ENCODE measurements around the gene FBP2. TPM values are rescaled to one million over a fixed set of nuclear protein-coding genes. Genes with fewer than 3 reads are reported as not detected.
A peak's percentile ranks its signal among the peaks of the same experiment; 100 is the strongest.
"Not testable (repeated sequence)": the region's sequence is repeated elsewhere in the genome, so short reads cannot be mapped to it uniquely, and the experiment has no call there.

The FBP2 gene
- total RNA-seq, 1 experiment from 2014 or later, result not detected

GRCh38 chr9:94584555-94584954 is 9.1 kb downstream of the FBP2 start:
- no peaks in the 10 kb centered on the region for H3K9me3 ChIP-seq
- no peaks in the 10 kb centered on the region for H3K27me3 ChIP-seq
- DNase-seq, result no peak
- H3K36me3 ChIP-seq, result no peaks in the 10 kb centered on the region
- no peak overlapping the region for H3K4me3 ChIP-seq

GRCh38 chr9:94581728-94582127 is 11.9 kb downstream of the FBP2 start:
- Histone ChIP-seq H3K4me3 (no peak overlapping the region), H3K27me3 (no peaks in the 10 kb centered on the region), H3K36me3 (no peaks in the 10 kb centered on the region), H3K9me3 (no peaks in the 10 kb centered on the region)
- DNase-seq, result no peak

- Histone ChIP-seq H3K27me3 (no peaks in the 10 kb centered on the region), H3K36me3 (no peaks in the 10 kb centered on the region), H3K9me3 (no peaks in the 10 kb centered on the region), H3K4me3 (no peak overlapping the region)
- DNase-seq, result no peak
Measured at GRCh38 chr9:94577571-94577970, 16.1 kb downstream of the FBP2 start.

GRCh38 chr9:94577036-94577435 is 16.6 kb downstream of the FBP2 start:
- Histone ChIP-seq H3K27me3 (no peaks in the 10 kb centered on the region), H3K9me3 (no peaks in the 10 kb centered on the region), H3K4me3 (no peak overlapping the region), H3K36me3 (no peaks in the 10 kb centered on the region)
- no peak for DNase-seq

GRCh38 chr9:94576131-94576530 is 17.5 kb downstream of the FBP2 start:
- H3K9me3 ChIP-seq, result no peaks in the 10 kb centered on the region
- H3K27me3 ChIP-seq, result no peaks in the 10 kb centered on the region
- no peaks in the 10 kb centered on the region for H3K36me3 ChIP-seq
- no peak for DNase-seq
- H3K4me3 ChIP-seq, result no peak overlapping the region

- Histone ChIP-seq H3K36me3 (no peaks in the 10 kb centered on the region), H3K4me3 (no peak overlapping the region), H3K27me3 (no peaks in the 10 kb centered on the region), H3K9me3 (no peaks in the 10 kb centered on the region)
- DNase-seq, result no peak
Measured at GRCh38 chr9:94568972-94569712, 24.5 kb downstream of the FBP2 start.

GRCh38 chr9:94568250-94568889 is 25.3 kb downstream of the FBP2 start:
- H3K36me3 ChIP-seq, result no peaks in the 10 kb centered on the region
- no peak overlapping the region for H3K4me3 ChIP-seq
- H3K27me3 ChIP-seq, result no peaks in the 10 kb centered on the region
- H3K9me3 ChIP-seq, result no peaks in the 10 kb centered on the region
- DNase-seq, result no peak

- Histone ChIP-seq H3K9me3 (no peaks in the 10 kb centered on the region), H3K36me3 (no peaks in the 10 kb centered on the region), H3K4me3 (no peak overlapping the region), H3K27me3 (no peaks in the 10 kb centered on the region)
- DNase-seq, result no peak
Measured at GRCh38 chr9:94567271-94567670, 26.4 kb downstream of the FBP2 start.

GRCh38 chr9:94566550-94566949 is 27.1 kb downstream of the FBP2 start:
- DNase-seq, result no peak
- Histone ChIP-seq H3K36me3 (no peaks in the 10 kb centered on the region), H3K9me3 (no peaks in the 10 kb centered on the region), H3K4me3 (no peak overlapping the region), H3K27me3 (no peaks in the 10 kb centered on the region)

- H3K27me3 ChIP-seq, DNase-seq, H3K36me3 ChIP-seq, H3K9me3 ChIP-seq, H3K4me3 ChIP-seq: not testable (repeated sequence)
Measured at GRCh38 chr9:94564279-94564678, 29.3 kb downstream of the FBP2 start.

- H3K4me3 ChIP-seq, result no peak overlapping the region
- no peaks in the 10 kb centered on the region for H3K9me3 ChIP-seq
- H3K36me3 ChIP-seq, result peaks cover 3% of the 10 kb centered on the region
- no peak for DNase-seq
- H3K27me3 ChIP-seq, result no peaks in the 10 kb centered on the region
Measured at GRCh38 chr9:94563548-94563947, 30.1 kb downstream of the FBP2 start.

- DNase-seq, result no peak
- Histone ChIP-seq H3K27me3 (no peaks in the 10 kb centered on the region), H3K4me3 (no peak overlapping the region), H3K9me3 (no peaks in the 10 kb centered on the region), H3K36me3 (peaks cover 3% of the 10 kb centered on the region)
Measured at GRCh38 chr9:94560237-94560636, 33.4 kb downstream of the FBP2 start.

GRCh38 chr9:94557376-94557775 is 36.2 kb downstream of the FBP2 start:
- Histone ChIP-seq H3K27me3 (no peaks in the 10 kb centered on the region), H3K9me3 (no peaks in the 10 kb centered on the region), H3K4me3 (no peak overlapping the region), H3K36me3 (peaks cover 3% of the 10 kb centered on the region)
- no peak for DNase-seq

GRCh38 chr9:94554439-94555331 is 38.9 kb downstream of the FBP2 start, which contains the start of gene PCAT7:
Gene PCAT7 (plus strand): TSS chr9:94555083.
- peak; percentile 89 for DNase-seq
- Histone ChIP-seq H3K4me3 (peak within 1 kb of the TSS; percentile 58), H3K27me3 (no peaks in the 10 kb centered on the region), H3K36me3 (peaks cover 5% of the 10 kb centered on the region; the same call in 1 of the 2 replicates), H3K9me3 (no peaks in the 10 kb centered on the region)

- H3K4me3 ChIP-seq, result peak overlapping the region; percentile 58
- no peaks in the 10 kb centered on the region for H3K27me3 ChIP-seq
- DNase-seq, result peak; percentile 60
- H3K9me3 ChIP-seq, result no peaks in the 10 kb centered on the region
- peaks cover 5% of the 10 kb centered on the region; the same call in 1 of the 2 replicates for H3K36me3 ChIP-seq
Measured at GRCh38 chr9:94554078-94554438, 39.6 kb downstream of the FBP2 start.

GRCh38 chr9:94553029-94553938 is 40.3 kb downstream of the FBP2 start:
- peak; percentile 7 for DNase-seq
- peak overlapping the region; percentile 58 for H3K4me3 ChIP-seq

More at GRCh38 chr9:94553029-94553938, 40.3 kb downstream of the FBP2 start:
- Histone ChIP-seq H3K36me3 (peaks cover 5% of the 10 kb centered on the region; the same call in 1 of the 2 replicates), H3K9me3 (no peaks in the 10 kb centered on the region), H3K27me3 (no peaks in the 10 kb centered on the region)

Measured in MG63 (cell line).